Memory B cell (primary cell): ENCODE measurements around the gene ADRA2B.

Experiments used
- ATAC-seq: fragments of 150-1000 bp; cut with Tn5 transposase; 2 replicates; pipeline ENCODE4 v1.10.0; 2021; ENCODE audit warnings: low read depth, mild to moderate bottlenecking, moderate library complexity
- DNase-seq, 2 donors: peaks; one replicate each; pipeline ENCODE4 v3.0.0; 2022; ENCODE audit warnings: low spot score in 2 of 2
- H3K27ac Mint-ChIP-seq: one replicate; pipeline ENCODE4 v1.8.0; 2022; ENCODE audit warnings: mild to moderate bottlenecking, moderate library complexity, mixed read lengths
- H3K27me3 Mint-ChIP-seq: one replicate; pipeline ENCODE4 v1.8.0; 2022; ENCODE audit warnings: mixed read lengths
- H3K36me3 Mint-ChIP-seq: one replicate; pipeline ENCODE4 v1.8.0; 2022; ENCODE audit warnings: mild to moderate bottlenecking, mixed read lengths
- H3K4me1 Mint-ChIP-seq: one replicate; pipeline ENCODE4 v1.8.0; 2022; ENCODE audit warnings: mixed read lengths
- H3K4me3 Mint-ChIP-seq: one replicate; pipeline ENCODE4 v1.8.0; 2022; ENCODE audit warnings: mild to moderate bottlenecking, moderate library complexity, mixed read lengths
- H3K9me3 Mint-ChIP-seq: one replicate; pipeline ENCODE4 v1.8.0; 2022; ENCODE audit warnings: mixed read lengths

Gene ADRA2B

DNA sequence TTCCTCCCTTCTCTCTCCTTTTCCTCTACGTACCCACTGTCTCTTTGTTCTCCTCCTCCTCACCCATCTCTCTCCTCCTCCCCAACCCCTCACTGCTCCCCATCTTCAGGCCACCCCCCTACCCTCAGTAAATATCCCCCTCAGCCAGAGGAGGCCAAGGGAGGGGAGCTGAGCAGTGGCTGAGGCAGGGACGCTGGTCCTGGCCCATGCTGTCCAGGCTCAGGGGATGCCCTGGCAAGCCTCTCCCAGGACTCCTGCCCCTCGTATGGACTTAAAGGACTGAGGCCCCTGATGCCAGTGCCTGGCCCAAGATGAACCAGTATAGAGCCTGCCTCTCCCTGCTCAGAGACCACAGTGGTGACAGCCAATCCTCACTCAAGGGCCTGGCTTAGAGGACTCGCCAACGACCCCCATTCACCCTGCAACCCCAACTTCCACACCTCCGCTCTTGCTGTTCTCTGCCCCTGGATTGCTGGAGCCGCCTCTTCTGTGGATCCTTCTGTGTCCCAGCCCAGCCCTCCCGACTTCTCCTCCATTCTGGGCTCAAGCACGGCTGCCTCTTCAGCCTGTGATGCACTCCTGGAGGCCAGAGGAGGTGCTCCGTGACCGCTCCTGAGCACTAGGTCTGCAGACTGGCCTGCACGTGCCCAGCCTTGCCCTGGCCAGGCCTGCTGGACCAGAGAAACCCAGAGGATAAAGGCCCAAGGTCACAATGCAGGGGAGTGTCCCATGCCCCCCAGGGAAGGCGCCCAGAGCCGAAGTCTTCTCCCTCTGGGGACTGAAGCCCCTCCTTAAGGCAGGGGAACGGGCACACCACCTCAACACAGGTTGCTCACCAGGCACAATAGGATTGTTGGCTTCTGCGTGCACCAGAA, 38.4 kb upstream of the ADRA2B start:
- H3K9me3 Mint-ChIP-seq = no peaks in the 10 kb centered on the region
- no peak for ATAC-seq

DNA sequence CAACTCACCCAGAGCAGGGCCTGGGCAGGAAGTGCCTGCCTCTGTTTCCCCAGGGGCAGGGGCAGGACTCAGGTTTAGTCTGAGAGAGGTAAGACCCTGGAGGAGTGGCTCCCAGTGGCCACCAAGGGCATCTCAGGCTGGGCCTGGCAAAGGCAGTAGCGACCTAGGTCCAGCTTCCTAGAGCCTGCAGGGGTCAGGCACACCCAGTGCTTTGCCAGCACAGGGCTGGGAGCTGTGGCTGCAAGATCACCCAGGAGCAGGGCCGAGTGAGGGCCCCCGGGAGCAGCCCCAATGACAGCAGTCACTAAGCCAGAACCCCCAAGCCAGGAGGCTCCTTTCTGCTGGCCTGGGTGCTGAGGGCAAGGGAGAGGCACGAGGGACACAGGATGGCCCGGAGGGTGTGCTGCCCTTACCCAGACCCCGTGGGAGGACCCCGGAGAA, 37.6 kb upstream of the ADRA2B start:
- no peaks in the 10 kb centered on the region for H3K36me3 Mint-ChIP-seq
- ATAC-seq = no peak
- peaks cover 45% of the 10 kb centered on the region for H3K4me1 Mint-ChIP-seq
- H3K4me3 Mint-ChIP-seq = no peak overlapping the region
- DNase-seq = no peak
- H3K9me3 Mint-ChIP-seq = no peaks in the 10 kb centered on the region
- no peaks in the 10 kb centered on the region for H3K27me3 Mint-ChIP-seq
- no peak overlapping the region for H3K27ac Mint-ChIP-seq

More for the DNA sequence above, 38.4 kb upstream of the ADRA2B start:
- no peak overlapping the region for H3K27ac Mint-ChIP-seq
- peaks cover 51% of the 10 kb centered on the region for H3K4me1 Mint-ChIP-seq
- no peak for DNase-seq
- H3K27me3 Mint-ChIP-seq = no peaks in the 10 kb centered on the region
- H3K36me3 Mint-ChIP-seq = no peaks in the 10 kb centered on the region
- H3K4me3 Mint-ChIP-seq = no peak overlapping the region

DNA sequence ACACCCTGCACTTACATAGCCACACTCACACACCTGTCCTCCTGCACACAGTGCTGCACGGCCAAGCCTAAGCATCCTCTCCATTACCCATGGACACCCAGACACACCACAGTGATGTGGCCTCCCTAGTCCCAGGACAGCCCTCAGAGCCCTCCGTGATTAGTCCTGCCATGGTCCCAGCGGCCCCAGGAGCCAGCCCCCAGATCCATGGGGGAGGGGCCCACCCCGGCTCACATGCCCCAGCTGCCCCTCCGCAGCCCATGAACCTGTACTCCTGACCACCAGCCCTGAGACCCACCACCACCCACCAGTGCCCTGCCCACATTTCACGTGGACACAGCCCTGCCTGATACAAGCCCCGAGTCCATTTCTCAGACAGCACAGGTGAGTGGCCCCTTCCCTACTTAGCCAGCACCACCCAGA, 36.9 kb upstream of the ADRA2B start:
- Mint-ChIP-seq H3K36me3 (no peaks in the 10 kb centered on the region), H3K4me1 (peaks cover 46% of the 10 kb centered on the region), H3K27ac (no peak overlapping the region), H3K4me3 (no peak overlapping the region), H3K27me3 (no peaks in the 10 kb centered on the region), H3K9me3 (no peaks in the 10 kb centered on the region)
- ATAC-seq = no peak
- DNase-seq = no peak

DNA sequence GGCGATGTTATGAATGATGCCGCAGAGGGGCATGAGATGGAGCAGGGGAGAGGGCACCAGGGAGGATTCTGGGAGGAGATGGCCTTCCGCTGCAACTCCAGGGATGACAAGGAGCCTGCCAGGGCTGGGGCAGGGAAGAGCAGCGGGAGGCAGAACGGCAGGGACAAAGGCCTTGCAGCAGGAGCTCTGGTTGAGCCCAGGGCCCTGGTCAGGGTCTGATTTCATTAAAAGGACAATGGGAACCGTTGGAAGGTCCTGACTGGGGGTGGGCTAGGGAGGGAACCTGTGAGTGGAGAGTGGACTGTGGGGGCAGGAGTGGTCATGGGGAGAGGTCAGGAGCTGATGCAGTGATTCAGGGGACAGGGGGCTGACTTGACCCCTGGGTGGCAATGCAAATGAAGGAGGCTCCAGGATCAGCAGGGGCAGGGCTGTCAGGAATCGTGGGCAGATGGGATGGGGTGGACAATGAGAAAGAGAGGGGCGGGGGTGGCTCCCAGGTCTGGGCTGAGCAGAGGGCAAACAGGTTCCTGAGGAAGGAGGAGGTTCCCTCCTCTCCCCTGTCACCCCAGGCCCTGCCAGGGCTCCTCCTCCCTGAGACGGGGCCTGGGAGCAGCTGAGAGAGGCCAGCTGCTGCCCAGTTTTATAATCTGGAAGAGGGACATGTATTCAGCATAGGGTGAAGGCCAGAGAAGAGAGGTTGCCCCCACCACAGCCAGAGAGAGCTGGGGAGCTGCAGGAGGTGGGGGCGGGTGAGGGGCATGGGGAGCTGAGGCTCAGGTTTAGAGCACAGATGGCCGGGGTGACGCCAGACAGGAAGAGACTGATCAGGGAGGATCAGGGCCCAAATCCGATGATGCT, 36.2 kb upstream of the ADRA2B start:
- Mint-ChIP-seq H3K27me3 (no peaks in the 10 kb centered on the region), H3K36me3 (no peaks in the 10 kb centered on the region), H3K4me3 (no peak overlapping the region), H3K27ac (peak overlapping the region; percentile 30), H3K4me1 (peaks cover 45% of the 10 kb centered on the region), H3K9me3 (no peaks in the 10 kb centered on the region)
- DNase-seq = no peak
- no peak for ATAC-seq

DNA sequence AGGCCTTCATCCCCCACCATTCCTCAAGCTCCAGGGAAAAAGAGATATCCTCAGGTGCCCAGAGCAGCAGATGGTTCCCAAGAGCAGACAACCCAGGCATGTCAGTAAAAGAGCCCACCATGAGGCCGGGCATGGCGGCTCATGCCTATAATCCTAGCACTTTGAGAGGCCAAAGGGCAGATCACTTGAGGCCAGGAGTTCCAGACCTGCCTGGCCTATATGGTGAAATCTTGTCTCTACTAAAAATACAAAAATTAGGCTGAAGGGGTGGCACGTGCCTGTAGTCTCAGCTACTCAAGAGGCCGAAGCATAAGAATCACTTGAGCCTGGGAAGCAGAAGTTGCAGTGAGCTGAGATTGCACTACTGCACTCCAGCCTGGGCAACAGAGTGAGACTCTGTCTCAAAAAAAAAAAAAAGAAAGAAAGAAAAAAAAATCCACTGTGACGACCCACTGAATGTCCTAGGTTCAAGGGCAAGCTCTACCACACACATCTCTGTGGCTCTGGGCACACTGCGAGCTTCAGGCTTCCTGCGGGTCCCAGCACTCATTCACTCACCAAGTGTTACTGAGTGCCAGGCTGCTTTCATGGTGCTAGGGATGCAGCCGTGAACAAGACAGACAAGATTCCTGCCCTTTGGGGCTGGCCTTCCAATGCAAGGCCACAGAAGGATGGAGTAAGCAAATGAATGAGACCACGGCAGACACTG, 35.4 kb upstream of the ADRA2B start:
- no peak for ATAC-seq
- DNase-seq = no peak
- Mint-ChIP-seq H3K27me3 (no peaks in the 10 kb centered on the region), H3K27ac (peak overlapping the region; percentile 30), H3K4me3 (no peak overlapping the region), H3K4me1 (peaks cover 43% of the 10 kb centered on the region), H3K36me3 (no peaks in the 10 kb centered on the region), H3K9me3 (no peaks in the 10 kb centered on the region)

DNA sequence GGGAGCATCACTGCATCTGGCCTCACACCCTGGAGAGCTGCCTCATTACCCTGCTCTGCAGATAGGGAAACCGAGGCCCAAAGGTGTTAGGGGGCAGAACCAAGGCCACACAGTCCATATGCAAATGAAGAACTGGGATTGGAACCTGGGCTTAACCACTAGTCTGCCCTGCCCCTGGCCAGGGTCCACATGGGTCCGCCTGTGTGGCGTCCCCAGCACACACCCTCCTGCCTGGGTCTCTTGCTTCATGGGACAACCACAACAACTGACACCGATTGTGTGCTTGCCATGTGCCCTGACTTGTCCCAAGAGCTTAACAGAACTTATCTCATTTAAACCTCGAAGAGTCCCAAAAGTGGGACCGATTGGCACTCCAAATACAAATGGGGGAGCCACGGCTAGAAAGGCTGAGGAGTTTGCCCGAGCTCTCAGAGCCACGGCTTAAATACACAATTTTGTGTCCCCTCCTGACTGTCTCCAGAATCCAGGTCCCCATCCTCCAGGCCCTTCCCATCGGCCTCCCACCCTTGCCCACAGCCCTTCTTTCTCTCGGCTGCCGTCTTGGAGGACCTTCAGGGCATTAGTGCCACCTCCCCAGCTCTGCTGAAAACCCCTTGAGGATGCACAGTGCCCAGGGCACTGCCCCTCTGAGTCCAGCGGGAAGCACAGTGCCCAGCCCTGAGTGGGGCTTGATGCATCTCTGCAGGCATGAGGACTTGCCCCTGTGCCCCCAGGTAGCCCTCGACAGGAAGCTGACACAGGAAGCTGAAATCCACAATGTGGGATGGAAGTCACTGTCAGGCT, 34.6 kb upstream of the ADRA2B start:
- DNase-seq (no peak), ATAC-seq (no peak)
- Mint-ChIP-seq H3K9me3 (no peaks in the 10 kb centered on the region), H3K27me3 (no peaks in the 10 kb centered on the region), H3K27ac (peak overlapping the region; percentile 80), H3K4me3 (no peak overlapping the region), H3K4me1 (peaks cover 43% of the 10 kb centered on the region), H3K36me3 (no peaks in the 10 kb centered on the region)

DNA sequence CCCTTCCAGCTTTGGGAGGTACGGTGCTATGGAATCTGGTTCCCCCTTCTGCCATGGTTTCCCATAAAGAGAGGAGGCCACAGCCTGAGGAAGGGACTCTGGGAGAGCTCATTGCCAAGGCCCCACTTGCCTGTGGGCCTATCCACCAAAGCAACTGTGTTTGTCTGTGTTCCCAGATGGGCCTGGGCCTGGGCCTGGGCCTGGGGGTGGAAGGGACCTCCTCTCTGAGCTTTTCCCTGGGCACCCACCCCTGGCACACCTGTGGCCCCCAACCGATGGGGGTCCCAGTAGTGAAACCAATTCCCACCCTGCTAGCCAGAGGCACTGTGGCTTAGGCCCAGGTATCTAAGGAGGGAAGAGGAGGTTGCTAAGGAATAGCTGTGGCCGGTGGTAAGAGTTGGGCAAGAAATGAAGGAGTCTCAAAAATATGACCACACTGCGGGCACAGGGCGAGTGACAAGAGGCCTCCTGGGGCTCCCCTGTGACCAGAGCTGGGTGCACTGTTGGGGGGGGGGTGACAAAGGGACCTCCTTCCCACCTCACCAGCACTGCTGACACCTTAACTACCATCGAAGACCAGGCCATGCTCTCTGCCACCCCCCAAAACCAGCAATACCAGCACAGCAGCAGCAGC, 33.8 kb upstream of the ADRA2B start:
- peak overlapping the region; percentile 27 for H3K4me3 Mint-ChIP-seq

DNA sequence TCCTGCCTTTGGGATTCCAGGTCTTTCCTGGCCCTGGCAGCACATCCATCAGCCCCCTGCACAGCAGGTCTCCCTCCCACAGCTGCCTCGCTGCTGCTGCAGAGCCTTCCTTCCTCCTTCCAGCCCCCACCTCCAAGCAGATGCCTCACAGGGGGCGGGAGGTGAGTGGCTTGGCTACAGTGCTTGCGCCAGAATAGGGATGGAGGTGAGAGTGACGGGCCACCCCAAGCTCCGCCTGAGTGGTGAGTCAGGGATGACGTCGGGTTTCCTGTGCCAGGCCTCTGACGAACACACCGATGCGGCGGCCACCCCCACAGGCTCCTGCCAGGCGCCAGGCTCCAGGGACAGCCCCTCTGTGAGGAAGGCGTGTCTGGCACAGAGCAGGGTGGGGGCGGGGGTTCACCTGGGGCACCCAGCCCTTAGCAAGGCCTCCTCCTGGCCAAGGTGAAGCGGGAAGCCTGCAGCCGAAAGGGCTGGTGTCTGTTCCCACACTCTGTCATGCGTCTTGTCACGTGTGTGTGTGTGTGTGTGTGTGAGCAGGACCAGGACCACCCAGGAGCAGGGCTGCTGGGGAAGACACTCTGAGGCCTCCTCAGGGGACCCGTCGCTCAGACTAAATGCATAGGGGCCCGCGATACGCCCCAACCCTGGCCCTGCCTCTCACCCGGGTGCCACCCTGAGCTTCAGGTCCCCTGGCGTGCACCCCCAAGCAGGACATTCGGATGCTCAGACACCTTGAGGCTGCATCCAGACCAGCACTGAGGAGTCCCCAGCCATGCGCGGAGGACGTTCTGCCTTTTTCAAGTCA, 32.2 kb upstream of the ADRA2B start:
- ATAC-seq = peak; percentile 71
- no peaks in the 10 kb centered on the region for H3K27me3 Mint-ChIP-seq
- peak overlapping the region; percentile 74 for H3K4me3 Mint-ChIP-seq
- peaks cover 49% of the 10 kb centered on the region for H3K4me1 Mint-ChIP-seq
- peak; percentile 86 to 94 for DNase-seq
- peak overlapping the region; percentile 98 for H3K27ac Mint-ChIP-seq
- H3K36me3 Mint-ChIP-seq = no peaks in the 10 kb centered on the region
- no peaks in the 10 kb centered on the region for H3K9me3 Mint-ChIP-seq

More for the DNA sequence above, 33.8 kb upstream of the ADRA2B start:
- H3K27ac Mint-ChIP-seq = peak overlapping the region; percentile 80
- no peaks in the 10 kb centered on the region for H3K27me3 Mint-ChIP-seq
- no peak for ATAC-seq
- H3K9me3 Mint-ChIP-seq = no peaks in the 10 kb centered on the region
- H3K4me1 Mint-ChIP-seq = peaks cover 39% of the 10 kb centered on the region
- DNase-seq = no peak
- H3K36me3 Mint-ChIP-seq = no peaks in the 10 kb centered on the region

DNA sequence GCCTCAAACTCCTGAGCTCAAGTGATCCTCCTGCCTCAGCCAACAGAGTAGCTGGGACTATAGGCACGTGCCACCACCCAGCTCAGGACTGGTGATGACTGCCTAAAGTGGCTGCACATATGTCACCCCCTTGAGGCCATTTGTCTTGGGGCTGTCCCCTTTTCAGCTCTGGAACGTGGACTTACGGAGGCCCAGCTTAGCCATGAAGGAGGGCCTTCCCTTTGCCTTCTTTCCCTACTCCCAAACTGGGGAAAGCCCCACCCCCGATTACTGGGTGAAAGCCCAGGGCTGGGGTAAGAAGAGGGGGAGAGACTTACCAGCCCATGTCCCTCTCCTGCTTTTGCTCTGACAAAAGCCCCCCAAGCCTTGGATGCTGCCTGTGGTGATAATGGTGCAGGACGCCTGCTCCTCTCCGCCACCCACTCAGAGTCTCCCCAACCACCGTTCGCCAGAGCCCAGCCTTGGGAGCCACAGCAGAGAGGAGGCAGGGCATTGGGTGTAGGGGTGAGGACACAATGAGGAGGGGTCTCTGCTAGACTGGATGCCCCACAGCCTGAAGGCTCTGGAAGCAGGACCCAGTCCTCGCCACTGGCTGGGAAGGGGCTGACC, 31.3 kb upstream of the ADRA2B start:
- no peaks in the 10 kb centered on the region for H3K36me3 Mint-ChIP-seq
- H3K9me3 Mint-ChIP-seq = no peaks in the 10 kb centered on the region
- H3K27ac Mint-ChIP-seq = peak overlapping the region; percentile 98
- ATAC-seq (no peak), DNase-seq (no peak)
- peak overlapping the region; percentile 34 for H3K4me3 Mint-ChIP-seq
- H3K4me1 Mint-ChIP-seq = peaks cover 45% of the 10 kb centered on the region
- no peaks in the 10 kb centered on the region for H3K27me3 Mint-ChIP-seq

DNA sequence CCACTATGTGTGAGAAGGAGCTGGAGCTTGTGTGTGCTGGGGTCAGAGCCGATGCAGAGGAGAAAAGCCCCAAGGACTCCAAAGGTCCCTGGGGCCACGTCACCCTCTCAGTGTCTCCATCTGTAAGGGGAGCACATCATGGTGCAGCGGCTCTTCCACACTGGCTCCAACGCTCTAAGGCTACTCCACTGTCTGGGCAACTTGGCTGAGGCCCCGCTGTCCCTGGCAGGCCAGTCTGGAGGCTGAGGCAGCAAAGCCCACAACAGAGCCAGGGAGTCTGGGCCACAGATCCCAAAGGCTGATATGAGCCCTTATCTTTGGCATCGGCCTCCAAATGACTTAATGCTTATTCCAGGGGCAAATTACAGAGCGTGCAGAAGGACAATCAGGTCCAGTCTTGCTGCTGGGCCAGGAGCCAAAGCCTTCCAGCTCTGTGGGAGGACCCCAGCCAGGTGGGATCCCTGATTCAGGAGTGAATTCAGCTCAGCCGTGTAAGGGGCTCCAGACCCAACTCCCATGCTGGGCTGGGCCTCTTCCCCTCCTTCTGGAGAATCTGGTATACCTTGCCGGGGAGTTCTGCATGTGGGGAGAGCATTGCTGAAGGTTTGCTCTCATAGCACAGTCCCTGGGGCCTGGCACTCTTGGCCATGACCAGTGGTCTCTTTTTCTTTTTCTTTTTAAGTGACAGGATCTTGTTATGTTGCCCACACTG, 30.7 kb upstream of the ADRA2B start:
- Mint-ChIP-seq H3K4me3 (peak overlapping the region; percentile 69), H3K36me3 (no peaks in the 10 kb centered on the region), H3K27me3 (no peaks in the 10 kb centered on the region), H3K27ac (peak overlapping the region; percentile 98), H3K4me1 (peaks cover 46% of the 10 kb centered on the region), H3K9me3 (no peaks in the 10 kb centered on the region)
- ATAC-seq = no peak
- no peak for DNase-seq

DNA sequence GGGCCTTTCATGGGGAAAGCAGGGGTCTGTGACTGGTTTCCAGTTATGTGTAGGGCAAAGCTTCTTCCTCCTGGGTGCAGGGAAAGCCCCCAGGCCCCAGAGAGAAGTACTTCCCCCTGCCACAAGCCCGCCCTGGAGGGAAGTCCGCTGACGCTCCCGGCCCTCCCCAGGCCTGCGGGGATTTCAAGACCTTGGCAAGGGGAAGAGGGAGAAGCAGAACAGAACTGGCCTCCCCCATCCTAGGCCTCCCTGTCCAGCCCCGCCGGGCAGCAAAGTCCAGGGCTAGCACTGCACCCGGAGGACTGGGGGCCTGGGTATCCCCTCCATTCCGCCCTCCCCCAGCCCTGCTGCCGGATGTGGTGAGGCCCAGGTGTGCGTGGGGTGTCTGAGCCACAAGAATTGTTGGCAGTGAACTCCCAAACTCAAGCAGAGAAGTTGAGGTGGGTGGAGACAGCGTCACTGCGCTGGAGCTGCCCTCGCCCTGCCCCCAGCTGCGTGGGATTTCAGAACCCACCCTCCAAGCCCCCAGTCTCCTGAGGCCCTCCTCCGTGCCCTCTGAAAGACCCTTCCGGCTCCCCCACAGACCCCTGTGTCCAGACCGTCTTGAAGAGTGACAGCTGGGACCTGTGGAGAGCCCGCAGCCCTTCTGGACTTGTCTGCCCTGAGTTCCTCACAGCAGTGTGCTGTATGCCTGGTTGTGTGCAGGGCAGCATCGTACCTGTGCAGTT, 29.9 kb upstream of the ADRA2B start:
- H3K36me3 Mint-ChIP-seq = no peaks in the 10 kb centered on the region
- H3K9me3 Mint-ChIP-seq = no peaks in the 10 kb centered on the region
- peak overlapping the region; percentile 69 for H3K4me3 Mint-ChIP-seq
- ATAC-seq (peak; percentile 50), DNase-seq (peak; percentile 85 to 90)
- peak overlapping the region; percentile 98 for H3K27ac Mint-ChIP-seq
- H3K4me1 Mint-ChIP-seq = peaks cover 46% of the 10 kb centered on the region
- H3K27me3 Mint-ChIP-seq = no peaks in the 10 kb centered on the region
